HG03039 (cell line): ENCODE data around the gene STK17A.

Experiments used
- ATAC-seq: cut with Tn5 transposase; IDR thresholded peaks from one replicate; pipeline ENCODE4 v1.9.1; 2021; ENCODE audit warnings: mild to moderate bottlenecking, moderate library complexity; ENCODE audit not compliant: unreplicated experiment

Gene STK17A

DNA sequence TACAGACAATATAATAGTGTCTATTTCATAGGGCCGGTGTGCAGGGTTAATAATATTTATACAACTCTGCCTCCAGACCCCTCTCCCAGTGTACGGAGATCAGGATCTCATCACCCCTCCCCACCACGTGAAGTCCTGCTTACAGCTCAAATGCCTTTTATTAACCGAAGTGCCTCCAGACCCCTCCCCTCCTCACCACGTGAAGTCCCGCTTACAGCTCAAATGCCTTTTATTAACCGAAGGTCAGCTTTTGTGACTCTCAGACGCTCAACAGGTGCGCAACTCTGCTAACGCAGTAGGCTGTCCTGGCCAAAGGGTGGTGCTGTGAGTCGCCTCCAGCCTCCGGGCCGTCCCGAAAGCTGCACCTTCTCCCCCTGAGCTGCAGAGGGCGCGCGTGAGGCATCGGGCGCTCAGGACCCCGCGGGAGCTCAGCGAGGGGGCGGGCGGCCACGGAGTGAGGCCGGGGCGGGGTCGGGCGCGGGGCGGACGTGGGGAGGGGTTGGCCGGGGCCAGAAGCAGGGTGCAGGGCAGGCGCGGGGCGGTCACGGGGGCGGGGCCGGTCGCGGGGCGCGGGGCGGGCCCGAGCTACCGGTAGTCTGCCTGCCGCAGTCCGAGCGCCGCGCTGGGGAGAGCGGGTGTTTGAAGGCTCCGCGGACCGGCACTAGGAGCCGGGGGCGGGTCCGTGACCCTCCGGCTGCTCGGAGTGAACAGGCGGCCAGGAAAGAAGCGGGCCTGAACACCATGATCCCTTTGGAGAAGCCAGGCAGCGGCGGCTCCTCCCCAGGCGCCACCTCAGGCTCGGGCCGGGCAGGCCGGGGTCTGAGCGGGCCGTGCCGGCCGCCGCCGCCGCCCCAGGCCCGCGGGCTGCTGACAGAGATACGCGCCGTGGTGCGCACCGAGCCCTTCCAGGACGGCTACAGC is at the start of gene STK17A:
STK17A (plus strand) TSS at position 606 of the 921 bp plus-strand sequence; CDS start at position 742, 136 bp downstream.
- ATAC-seq, result peak; percentile 68

DNA sequence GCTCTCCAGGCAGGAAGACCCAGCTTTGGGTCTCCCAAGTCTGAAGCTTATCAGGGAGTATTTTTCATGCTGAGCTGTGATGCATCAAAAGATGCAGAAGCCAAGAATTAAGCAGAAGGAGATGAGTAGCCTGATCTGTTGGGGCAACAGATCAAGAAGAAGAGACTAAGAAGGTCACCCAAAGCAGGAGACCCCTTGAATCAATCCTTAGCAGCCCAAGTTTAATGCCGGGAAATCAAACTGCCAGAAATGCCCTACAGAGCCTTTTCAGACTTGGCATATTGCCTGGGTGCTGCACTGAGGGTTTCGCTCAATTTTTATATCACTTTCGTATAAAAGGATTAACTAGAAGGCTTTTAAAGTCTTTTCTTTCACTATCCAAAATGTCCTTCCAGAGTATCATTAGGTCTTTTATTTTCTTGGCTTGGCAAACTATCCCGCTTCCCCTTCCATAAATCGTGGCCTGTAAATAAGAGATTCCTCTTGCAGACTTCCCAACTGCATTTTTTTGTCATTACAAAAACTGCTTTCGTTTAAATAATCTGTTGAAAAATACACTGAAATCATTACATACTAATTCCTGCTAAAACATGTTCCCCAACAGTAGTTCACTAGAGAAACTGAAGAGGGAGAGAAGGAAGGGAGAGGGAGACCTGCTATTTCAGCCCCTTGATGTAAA is 49.0 kb upstream of the STK17A start:
- ATAC-seq, result no peak

GRCh38 chr7:43535031-43535451 is 47.9 kb upstream of the STK17A start:
- no peak for ATAC-seq

- ATAC-seq, result no peak
These were observed 46.9 kb upstream of the STK17A start for GRCh38 chr7:43535810-43536585.

DNA sequence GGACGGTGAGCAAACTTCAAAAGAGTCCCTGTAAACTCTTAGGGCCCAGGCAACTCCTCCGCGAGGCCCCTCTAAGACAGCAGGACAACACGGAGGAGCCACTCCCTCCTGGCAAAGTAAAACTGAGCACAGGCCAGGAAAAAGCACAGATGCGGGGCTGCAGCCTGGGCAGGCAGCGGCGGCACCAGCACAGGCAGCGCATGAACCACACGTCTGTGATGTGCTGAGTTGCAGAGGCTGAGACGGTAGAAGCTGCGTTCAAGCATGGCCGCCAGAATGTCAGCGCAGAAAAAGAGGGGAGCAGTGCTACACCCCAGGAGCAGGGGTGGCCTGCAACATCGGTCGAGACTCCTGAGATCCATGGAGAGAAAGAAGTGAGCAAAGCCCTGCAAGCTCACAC is 46.1 kb upstream of the STK17A start:
- ATAC-seq, result no peak

DNA sequence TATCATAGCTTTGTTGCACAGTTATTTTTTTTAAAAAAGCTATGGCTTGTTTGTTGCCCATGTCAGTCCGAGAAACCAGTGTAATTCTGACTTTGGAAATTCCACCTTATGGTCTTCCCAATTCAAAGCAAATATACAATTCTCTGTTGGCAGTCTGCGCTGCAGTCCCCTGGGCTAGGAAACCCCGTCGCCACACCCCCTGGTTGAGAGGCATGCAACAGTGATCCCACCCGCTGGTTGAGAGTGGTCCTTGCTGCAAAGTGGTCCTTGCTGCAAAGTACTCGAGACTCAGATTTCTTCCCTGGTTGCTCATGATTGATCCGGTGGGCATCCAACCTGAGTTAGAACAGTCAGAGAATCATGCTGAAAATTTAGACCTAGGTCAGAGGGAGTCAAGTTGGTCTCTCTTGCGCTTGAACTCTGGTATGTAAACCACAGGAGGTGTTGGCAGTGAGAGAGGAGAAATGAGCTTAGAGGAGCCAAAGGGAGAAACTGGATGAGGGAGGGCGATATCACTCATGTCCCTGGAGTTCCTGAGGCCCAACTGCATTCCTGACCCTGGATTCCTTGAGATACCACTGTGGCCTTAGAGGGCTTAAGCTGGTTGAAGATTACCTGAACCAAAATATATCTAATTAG is 45.0 kb upstream of the STK17A start:
- ATAC-seq, result no peak

DNA sequence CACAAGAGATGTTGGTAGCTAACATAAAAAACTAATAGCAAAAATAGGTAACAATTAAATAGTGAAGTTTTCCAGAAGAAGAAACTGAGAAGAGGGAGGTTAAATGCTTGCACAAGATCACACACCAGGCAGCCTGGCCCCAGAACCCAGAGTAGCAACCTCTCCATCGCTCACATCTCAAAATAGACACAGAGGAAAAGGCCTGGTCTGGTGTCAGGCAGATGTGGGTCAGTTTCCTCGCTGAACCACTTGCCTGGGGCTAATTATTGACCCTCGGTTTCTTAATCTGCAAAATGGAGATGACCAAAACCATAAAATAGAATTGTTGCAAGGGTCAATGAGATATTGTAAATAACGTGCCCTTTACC is 44.5 kb upstream of the STK17A start:
- no peak for ATAC-seq

- ATAC-seq, result no peak
These were observed 42.4 kb upstream of the STK17A start for GRCh38 chr7:43540471-43540870.

DNA sequence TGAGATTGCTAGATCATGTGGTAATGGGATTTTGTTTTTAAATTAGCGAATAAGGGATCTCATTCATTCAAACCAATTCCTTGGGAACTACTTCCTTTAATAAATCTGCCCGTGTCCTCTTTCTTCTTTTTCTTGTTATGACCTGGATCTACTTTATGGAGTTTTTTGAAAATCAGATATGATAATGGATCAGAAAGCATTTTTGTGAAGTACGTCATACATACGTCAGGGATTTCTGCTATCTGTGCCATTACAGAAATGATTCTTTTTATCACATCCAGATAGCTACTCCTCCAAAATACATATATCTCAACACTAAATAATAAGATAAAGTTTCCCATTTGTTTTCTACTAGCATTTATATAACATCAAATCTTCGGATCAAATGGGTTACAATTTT is 40.2 kb upstream of the STK17A start:
- no peak for ATAC-seq

DNA sequence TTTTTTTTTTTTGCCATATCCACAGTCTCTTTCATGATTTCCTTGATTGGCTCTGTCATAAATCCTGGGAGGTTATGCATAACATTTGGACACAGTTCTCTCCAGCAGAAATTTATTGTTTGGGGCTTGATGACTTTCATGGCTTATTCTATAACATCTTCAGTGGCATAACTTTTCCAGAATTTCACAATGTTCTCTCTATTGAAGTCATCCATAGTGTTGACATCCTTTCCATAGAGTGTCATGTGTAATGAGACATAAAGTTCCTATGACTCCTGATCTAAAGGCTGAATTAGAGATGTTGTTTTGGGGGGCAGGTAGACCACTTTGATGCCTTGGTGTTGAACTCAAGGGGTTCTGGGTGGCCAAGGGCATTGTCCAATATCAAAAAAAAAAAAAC is 36.7 kb upstream of the STK17A start:
- ATAC-seq, result no peak

GRCh38 chr7:43550427-43550826 is 32.5 kb upstream of the STK17A start:
- ATAC-seq, result no peak

DNA sequence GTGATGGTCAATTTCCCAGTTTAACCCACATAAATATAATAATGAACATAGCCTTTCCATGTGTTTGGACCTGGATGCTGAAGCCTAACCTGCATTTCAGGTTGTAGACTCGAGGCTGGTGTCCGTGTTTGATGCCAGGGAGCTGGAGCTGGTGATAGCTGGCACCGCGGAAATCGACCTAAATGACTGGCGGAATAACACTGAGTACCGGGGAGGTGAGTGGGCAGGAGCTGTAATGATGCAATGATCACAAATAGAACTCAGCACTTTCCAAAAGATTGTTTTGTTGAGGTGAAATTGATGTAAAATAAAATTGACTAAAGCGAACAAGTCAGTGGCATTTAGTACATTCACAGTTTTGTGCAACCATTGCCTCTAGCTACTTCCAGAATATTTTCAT is 30.8 kb upstream of the STK17A start:
- no peak for ATAC-seq

GRCh38 chr7:43553999-43554398 is 28.9 kb upstream of the STK17A start:
- no peak for ATAC-seq

GRCh38 chr7:43554423-43554822 is 28.5 kb upstream of the STK17A start:
- no peak for ATAC-seq

DNA sequence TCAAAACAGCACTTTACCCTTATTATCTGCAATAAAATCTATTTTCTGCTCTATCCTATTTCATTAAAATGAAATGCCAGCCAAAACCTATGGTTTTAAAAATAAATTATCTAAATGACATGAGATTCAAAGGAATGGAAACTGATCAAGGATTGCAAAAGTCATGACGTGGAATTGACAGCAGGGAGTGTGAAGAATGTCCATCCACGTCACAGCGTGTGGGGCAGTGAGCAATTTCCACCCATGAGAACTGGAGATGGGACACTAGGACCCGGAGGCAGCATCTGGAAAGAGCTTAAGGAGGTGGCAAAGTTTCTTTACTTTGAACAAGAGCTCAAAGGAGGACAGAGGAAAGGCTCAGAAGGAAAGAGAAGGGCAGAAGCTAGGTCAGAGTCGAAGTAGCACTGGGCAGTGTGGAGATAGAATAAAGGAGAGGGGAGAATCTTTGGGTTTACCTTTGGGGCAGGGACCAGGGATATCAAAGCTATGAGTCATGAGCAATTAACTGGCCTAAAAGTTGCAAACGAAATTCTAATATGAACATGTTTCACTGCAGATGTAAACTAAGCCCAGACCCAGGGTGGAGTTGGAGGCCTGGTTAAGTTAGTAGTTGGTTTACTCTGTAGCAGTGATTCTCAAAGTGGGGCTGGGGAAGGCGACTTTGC is 24.9 kb upstream of the STK17A start:
- ATAC-seq, result no peak

GRCh38 chr7:43559171-43559945 is 23.6 kb upstream of the STK17A start:
- ATAC-seq, result no peak

DNA sequence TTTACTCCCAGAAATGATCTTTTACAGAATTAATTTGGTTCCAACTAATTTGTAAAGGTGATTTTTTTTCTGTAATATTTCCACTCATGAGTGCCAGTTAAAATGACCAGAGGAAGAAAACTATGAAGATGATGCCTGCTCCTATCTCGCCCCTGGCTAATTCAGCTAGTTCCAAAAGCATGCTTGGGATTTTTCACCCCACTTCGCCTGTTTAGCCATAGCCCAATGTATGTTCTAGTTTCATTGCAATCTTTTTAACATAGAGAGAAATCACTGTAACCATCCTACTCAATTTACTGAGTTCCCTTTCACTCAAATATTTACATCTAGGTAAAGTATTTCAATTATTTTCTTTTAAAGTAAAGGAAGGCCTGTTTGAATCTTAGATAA is 23.0 kb upstream of the STK17A start:
- no peak for ATAC-seq

DNA sequence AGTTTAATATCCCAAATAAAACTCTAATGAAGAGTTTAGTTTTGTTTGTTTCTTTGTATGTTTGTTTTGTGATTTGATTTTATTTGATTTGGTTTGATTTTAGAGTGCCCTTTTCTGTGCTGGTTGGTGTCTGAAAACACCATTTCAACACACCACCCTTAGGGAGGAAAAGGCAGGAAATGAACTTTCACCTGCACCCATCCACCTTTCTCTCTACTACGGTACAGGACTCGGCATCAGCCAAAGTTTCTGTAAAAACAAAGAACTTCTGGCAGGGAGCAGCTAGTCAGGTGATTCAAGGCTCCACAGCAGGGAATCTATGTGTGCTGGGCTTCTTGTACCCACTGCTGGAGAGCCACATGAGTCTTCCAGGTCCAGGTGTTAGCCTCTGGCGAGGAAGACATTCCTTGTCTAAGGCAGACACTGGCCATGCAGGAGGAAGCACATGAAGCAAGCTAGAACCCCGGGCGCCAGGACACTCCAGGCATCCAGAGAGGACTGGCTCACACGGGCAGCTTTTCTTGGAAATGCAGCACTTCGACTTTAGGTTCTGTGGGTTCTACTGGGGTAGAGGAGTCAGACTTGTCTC is 22.1 kb upstream of the STK17A start:
- no peak for ATAC-seq

GRCh38 chr7:43562383-43562782 is 20.5 kb upstream of the STK17A start:
- ATAC-seq, result no peak
